ENCODE measurements around the gene ZNF442.

DNA sequence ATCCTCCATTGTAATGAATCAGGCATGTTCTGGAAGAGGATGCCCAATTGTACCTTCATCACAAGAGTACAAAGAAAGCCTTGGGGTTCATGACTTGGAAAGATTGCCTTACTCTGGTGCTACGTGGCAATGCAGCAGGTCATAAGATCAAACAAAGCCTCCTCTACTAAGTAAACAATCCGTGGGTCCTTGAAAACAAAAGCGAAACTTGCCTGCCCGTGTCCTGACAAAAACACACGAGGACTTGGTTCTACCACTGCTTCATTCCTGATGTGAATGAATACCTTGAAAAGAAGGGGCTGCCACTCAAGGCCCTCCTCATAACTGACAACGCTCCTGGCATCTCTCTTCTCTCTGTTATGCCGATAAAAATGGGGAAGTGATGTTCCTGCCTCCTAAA is 50.9 kb downstream of the ZNF442 start:
- TF ChIP-seq SMC3 (IDR thresholded peaks at IDR 0.05; ENCODE audit: borderline replicate concordance, low read length) = no peak
- no peak for TF ChIP-seq POLR2AphosphoS2 (IDR thresholded peaks at IDR 0.05; ENCODE audit: low read depth, low read length)
- TF ChIP-seq POLR2A (IDR thresholded peaks at IDR 0.05; ENCODE audit: low read depth, low read length) = no peak
- TF ChIP-seq CEBPB (IDR thresholded peaks at IDR 0.05; ENCODE audit: borderline replicate concordance in 1 of 2, low read depth in 2 of 2, low read length in 2 of 2) = no peak
- TF ChIP-seq RAD21 (IDR thresholded peaks at IDR 0.05; ENCODE audit: insufficient read depth, low read depth, low read length) = no peak
- TF ChIP-seq EZH2 (IDR thresholded peaks at IDR 0.05; ENCODE audit: borderline replicate concordance, control insufficient read depth, low read depth, low read length) = no peak
- TF ChIP-seq, protein P1, sequence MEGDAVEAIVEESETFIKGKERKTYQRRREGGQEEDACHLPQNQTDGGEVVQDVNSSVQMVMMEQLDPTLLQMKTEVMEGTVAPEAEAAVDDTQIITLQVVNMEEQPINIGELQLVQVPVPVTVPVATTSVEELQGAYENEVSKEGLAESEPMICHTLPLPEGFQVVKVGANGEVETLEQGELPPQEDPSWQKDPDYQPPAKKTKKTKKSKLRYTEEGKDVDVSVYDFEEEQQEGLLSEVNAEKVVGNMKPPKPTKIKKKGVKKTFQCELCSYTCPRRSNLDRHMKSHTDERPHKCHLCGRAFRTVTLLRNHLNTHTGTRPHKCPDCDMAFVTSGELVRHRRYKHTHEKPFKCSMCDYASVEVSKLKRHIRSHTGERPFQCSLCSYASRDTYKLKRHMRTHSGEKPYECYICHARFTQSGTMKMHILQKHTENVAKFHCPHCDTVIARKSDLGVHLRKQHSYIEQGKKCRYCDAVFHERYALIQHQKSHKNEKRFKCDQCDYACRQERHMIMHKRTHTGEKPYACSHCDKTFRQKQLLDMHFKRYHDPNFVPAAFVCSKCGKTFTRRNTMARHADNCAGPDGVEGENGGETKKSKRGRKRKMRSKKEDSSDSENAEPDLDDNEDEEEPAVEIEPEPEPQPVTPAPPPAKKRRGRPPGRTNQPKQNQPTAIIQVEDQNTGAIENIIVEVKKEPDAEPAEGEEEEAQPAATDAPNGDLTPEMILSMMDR (IDR thresholded peaks at IDR 0.05 in 2 of 3, conservative IDR thresholded peaks at IDR 0.05 in 1 of 3; ENCODE audit: control insufficient read depth in 2 of 3, extremely low read depth in 1 of 3, insufficient read depth in 1 of 3, low read depth in 3 of 3, low read length in 3 of 3) = no peak

All from GM12878 (cell line).